ENCODE data around the gene STXBP3.
A peak's percentile ranks its signal among the peaks of the same experiment; 100 is the strongest.
"Not testable (repeated sequence)": the region's sequence is repeated elsewhere in the genome, so short reads cannot be mapped to it uniquely, and the experiment has no call there.

Gene STXBP3, protein sequence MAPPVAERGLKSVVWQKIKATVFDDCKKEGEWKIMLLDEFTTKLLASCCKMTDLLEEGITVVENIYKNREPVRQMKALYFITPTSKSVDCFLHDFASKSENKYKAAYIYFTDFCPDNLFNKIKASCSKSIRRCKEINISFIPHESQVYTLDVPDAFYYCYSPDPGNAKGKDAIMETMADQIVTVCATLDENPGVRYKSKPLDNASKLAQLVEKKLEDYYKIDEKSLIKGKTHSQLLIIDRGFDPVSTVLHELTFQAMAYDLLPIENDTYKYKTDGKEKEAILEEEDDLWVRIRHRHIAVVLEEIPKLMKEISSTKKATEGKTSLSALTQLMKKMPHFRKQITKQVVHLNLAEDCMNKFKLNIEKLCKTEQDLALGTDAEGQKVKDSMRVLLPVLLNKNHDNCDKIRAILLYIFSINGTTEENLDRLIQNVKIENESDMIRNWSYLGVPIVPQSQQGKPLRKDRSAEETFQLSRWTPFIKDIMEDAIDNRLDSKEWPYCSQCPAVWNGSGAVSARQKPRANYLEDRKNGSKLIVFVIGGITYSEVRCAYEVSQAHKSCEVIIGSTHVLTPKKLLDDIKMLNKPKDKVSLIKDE

GRCh38 chr1:108746382-108747170, at the start of gene STXBP3:
TSS of gene STXBP3 (plus strand) at chr1:108746674. CDS start at chr1:108746738, 64 bp downstream.
- peak; percentile 97 for DNase-seq

- DNase-seq, result no peak
These were observed 46.8 kb upstream of the STXBP3 start for GRCh38 chr1:108699375-108700332.

GRCh38 chr1:108701176-108701849, 45.2 kb upstream of the STXBP3 start:
- DNase-seq, result no peak

- not testable (repeated sequence) for DNase-seq
These were observed 44.4 kb upstream of the STXBP3 start for GRCh38 chr1:108702109-108702508.

DNA sequence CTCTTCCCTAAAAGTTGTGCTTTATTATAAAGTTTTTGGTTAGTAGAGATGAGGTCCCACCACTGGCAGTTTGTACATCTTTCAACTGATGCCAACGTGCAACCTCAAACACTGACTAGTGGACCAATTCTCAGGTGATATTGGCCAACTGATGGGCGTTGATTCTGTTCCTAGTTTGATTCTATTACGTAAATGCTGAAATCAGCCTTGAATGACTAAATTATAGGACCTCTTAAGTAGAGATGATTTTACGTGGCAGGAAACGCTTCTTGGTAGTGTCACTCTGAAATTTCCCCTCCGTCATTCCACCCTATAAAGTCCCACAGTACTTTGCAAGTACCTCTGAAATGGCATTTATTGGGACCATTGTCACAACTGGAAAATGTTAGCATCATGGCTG, 42.5 kb upstream of the STXBP3 start:
- DNase-seq, result no peak

- no peak for DNase-seq
These were observed 42.0 kb upstream of the STXBP3 start for GRCh38 chr1:108704496-108704895.

DNA sequence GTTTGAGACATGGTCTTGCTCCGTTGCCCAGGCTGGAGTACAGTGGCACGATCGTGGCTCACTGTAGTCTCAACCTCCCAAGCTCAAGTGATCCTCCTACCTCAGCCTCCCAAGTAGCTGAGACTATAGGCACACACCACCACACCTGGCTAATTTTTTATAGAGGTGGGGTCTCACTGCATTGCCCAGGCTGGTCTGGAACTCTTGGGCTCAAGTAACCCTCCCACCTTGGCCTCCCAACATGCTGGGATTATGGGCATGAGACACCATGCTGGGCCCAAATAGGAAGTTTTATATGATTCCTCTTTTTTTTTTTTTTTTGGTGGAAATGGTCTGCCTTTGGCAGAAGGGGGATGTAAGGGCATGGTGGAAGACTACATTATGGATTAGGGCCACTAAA, 39.8 kb upstream of the STXBP3 start:
- no peak for DNase-seq

GRCh38 chr1:108708691-108709660, 37.5 kb upstream of the STXBP3 start:
- no peak for DNase-seq

- no peak for DNase-seq
These were observed 33.8 kb upstream of the STXBP3 start, which contains the start of gene FNDC7 for GRCh38 chr1:108712606-108713150. TSS of gene FNDC7 (plus strand) at chr1:108712908. CDS start at chr1:108712934, 26 bp downstream.

DNA sequence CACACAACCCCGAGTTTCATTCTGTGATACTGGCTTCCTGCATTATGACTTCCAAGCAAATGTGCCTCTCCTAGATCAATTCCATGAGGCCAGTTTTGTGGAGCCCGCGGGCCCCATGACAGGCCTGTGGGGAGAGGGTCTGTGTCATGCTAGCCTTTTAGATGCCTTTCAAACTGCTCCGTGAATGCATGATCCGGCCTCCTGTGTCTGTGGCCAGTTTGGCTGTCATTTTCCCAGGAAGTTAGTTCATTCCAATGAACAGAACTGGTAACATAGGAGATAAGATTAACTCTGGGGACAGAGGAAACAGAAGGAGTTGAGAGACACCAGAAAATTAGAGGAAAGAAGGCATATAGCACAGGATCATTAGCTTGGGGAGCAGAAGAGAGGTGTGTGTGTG, 30.5 kb upstream of the STXBP3 start:
- no peak for DNase-seq

- DNase-seq, result no peak
These were observed 29.8 kb upstream of the STXBP3 start for GRCh38 chr1:108716437-108717230.

- DNase-seq, result no peak
These were observed 28.6 kb upstream of the STXBP3 start for GRCh38 chr1:108717774-108718316.

GRCh38 chr1:108718927-108719655, 27.4 kb upstream of the STXBP3 start:
- no peak for DNase-seq

- no peak for DNase-seq
These were observed 26.6 kb upstream of the STXBP3 start for GRCh38 chr1:108719656-108720435.

DNA sequence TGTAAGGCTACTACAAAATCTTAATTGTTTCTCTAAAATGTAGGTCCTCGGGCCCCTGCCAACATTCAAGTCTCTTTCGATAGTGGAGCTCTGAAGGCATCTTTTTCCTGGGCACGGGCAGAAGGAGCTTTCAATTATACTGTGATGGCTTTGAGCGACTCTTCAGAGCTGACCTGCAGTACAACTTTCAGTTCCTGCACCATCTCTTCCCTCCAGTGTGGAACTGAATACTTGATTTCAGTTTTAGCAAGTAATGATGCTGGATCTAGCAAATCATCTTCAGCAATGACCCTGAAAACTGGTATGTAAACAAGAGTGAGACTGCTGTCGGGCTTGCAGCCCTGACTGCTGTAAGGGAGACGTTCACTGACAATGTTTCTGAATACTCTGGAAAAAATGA, 24.2 kb upstream of the STXBP3 start:
- DNase-seq, result no peak

- DNase-seq, result no peak
These were observed 20.6 kb upstream of the STXBP3 start for GRCh38 chr1:108725906-108726305.

GRCh38 chr1:108728327-108728923, 18.0 kb upstream of the STXBP3 start:
- no peak for DNase-seq
